K562 (cell line): Measurements from ENCODE around the gene KRI1. TPM values are rescaled to one million over a fixed set of nuclear protein-coding genes. Genes with fewer than 3 reads are reported as not detected.

Experiments
- ATAC-seq: fragments of 200-7000 bp; cut with Tn5 transposase; 3 replicates; pipeline ENCODE4 v1.9.1; 2020; ENCODE audit warnings: moderate library complexity
- BruUV-seq: library from RNA; stranded (reverse); fragments of 400-500 nt; replicated peaks from 2 replicates; lab custom pipeline; 2021; lab: Mats Ljungman, UMichigan
- CTCF ChIA-PET: fragments of 300-600 bp; formaldehyde crosslinking; extraction: SDS; loops from one replicate; lab custom pipeline; 2021; ENCODE audit warnings: low intra/inter-chr PET ratio; lab: Yijun Ruan, JAX
- POLR2A ChIA-PET: fragments of 300-600, 350-650 bp; sonication (Branson Sonifier 250); formaldehyde crosslinking; extraction: SDS; loops from one replicate; lab custom pipeline; 2021; ENCODE audit warnings: antibody characterized with exemption, inconsistent platforms; lab: Yijun Ruan, JAX
- DNase-seq, 4 experiments: peaks; one replicate each; pipeline versions ENCODE4 v3.0.0 to v3.0.0-alpha.2; 2011 to 2018; ENCODE audit warnings: low spot score in 3 of 4, mixed read lengths in 3 of 4; ENCODE audit errors: extremely low read depth in 1 of 4
- FAIRE-seq: peaks from 2 replicates; lab custom pipeline; 2011; peaks lifted over from hg19 to GRCh38; lab: Jason Lieb, UNC
- H2AFZ ChIP-seq: 2 replicates; pipeline ENCODE4 v1.6.0; 2011; ENCODE audit warnings: low read depth, low read length, control low read depth, inconsistent platforms
- H3K27ac ChIP-seq: fragments of 200-600 bp; 3 replicates; pipeline ENCODE4 v1.8.0; 2011; ENCODE audit warnings: low read depth, mild to moderate bottlenecking, control low read depth, inconsistent platforms, low read length, moderate library complexity, mixed read lengths; ENCODE audit errors: extremely low read depth
- H3K27me3 ChIP-seq, 2 experiments: fragments of 300-600 bp in 1 of 2; 2 replicates in 1 of 2; 3 replicates in 1 of 2; pipeline versions ENCODE4 v1.6.0 to v1.8.0; 2011; ENCODE audit warnings: inconsistent platforms in 2 of 2, low read length in 2 of 2, mild to moderate bottlenecking in 1 of 2, mixed read lengths in 1 of 2, moderate library complexity in 1 of 2; ENCODE audit not compliant: control insufficient read depth in 2 of 2, insufficient read depth in 2 of 2
- H3K36me3 ChIP-seq: fragments of 300-600 bp; 3 replicates; pipeline ENCODE4 v1.8.0; 2011; ENCODE audit warnings: mild to moderate bottlenecking, low read length, inconsistent platforms; ENCODE audit not compliant: control insufficient read depth, insufficient read depth
- H3K4me1 ChIP-seq, 2 experiments: fragments of 200-600 bp in 1 of 2; replicated peaks in 1 of 2; 2 replicates in 1 of 2; 3 replicates in 1 of 2; pipeline versions ENCODE4 v1.5.1 to v1.8.0; 2011; ENCODE audit warnings: inconsistent platforms in 2 of 2, low read length in 2 of 2, mild to moderate bottlenecking in 1 of 2, mixed read lengths in 1 of 2, moderate library complexity in 1 of 2; ENCODE audit not compliant: control insufficient read depth in 2 of 2, insufficient read depth in 2 of 2
- H3K4me2 ChIP-seq: 2 replicates; pipeline ENCODE4 v1.6.1; 2011; ENCODE audit warnings: low read length, control low read depth, inconsistent platforms, mixed read lengths; ENCODE audit not compliant: insufficient read depth
- H3K4me3 ChIP-seq: fragments of 200-600 bp; sonication (generic), shearing (Covaris generic); 2 replicates; pipeline ENCODE4 v1.5.1; 2016; ENCODE audit warnings: control low read depth, inconsistent platforms
- H3K79me2 ChIP-seq: fragments of 200-600 bp; 3 replicates; pipeline ENCODE4 v1.8.0; 2011; ENCODE audit warnings: low read length, inconsistent platforms; ENCODE audit not compliant: control insufficient read depth, insufficient read depth
- H3K9ac ChIP-seq, 2 experiments: 2 replicates each; pipeline versions ENCODE4 v1.6.0 to v1.6.1; 2011; ENCODE audit warnings: low read depth in 2 of 2, low read length in 2 of 2, control low read depth in 1 of 2, inconsistent platforms in 1 of 2, mild to moderate bottlenecking in 1 of 2, mixed read lengths in 1 of 2; ENCODE audit not compliant: insufficient read depth in 1 of 2
- H3K9me1 ChIP-seq: one replicate; pipeline ENCODE4 v1.6.0; 2011; ENCODE audit warnings: inconsistent platforms, mild to moderate bottlenecking, low read length, moderate library complexity; ENCODE audit not compliant: control insufficient read depth, insufficient read depth
- H3K9me3 ChIP-seq: replicated peaks from 2 replicates; pipeline ENCODE4 v1.5.1; 2011; ENCODE audit warnings: low read depth, low read length, inconsistent platforms; ENCODE audit not compliant: control insufficient read depth, insufficient read depth
- H4K20me1 ChIP-seq: replicated peaks from 2 replicates; pipeline ENCODE4 v1.6.1; 2011; ENCODE audit warnings: low read length, inconsistent platforms, mixed read lengths; ENCODE audit not compliant: control insufficient read depth, insufficient read depth
- E2F6 ChIP-seq, 2 experiments: IDR thresholded peaks; 2 replicates each; pipeline ENCODE4 v1.6.1; 2011; ENCODE audit warnings: borderline replicate concordance in 1 of 2, control low read depth in 1 of 2, low read depth in 1 of 2, low read length in 1 of 2, mild to moderate bottlenecking in 1 of 2, mixed read lengths in 1 of 2, moderate library complexity in 1 of 2; ENCODE audit not compliant: insufficient read depth in 1 of 2, insufficient read length in 1 of 2, poor library complexity in 1 of 2, severe bottlenecking in 1 of 2; ENCODE audit errors: extremely low read depth in 1 of 2
- IFI16 ChIP-seq: fragments of 250-450 bp; sonication (Bioruptor Pico); IDR thresholded peaks from 2 replicates; pipeline ENCODE4 v2.1.2; 2022; ENCODE audit warnings: mild to moderate bottlenecking, inconsistent platforms
- LEF1 ChIP-seq: fragments of 450-650 bp; IDR thresholded peaks from 2 replicates; pipeline ENCODE4 v1.6.1; 2016; ENCODE audit warnings: mild to moderate bottlenecking
- RBM25 ChIP-seq: fragments of 200-400 bp; formaldehyde crosslinking; IDR thresholded peaks from 2 replicates; pipeline ENCODE4 v1.6.1; 2018; ENCODE audit warnings: low read length, low read depth, moderate library complexity; ENCODE audit not compliant: severe bottlenecking
- RBM34 ChIP-seq: fragments of 200-400 bp; formaldehyde crosslinking; IDR thresholded peaks from 2 replicates; pipeline ENCODE4 v1.6.1; 2018; ENCODE audit warnings: low read length, borderline replicate concordance; ENCODE audit not compliant: insufficient read depth
- TFAM ChIP-seq: fragments of 250-450 bp; sonication (Bioruptor Pico); conservative IDR thresholded peaks from 2 replicates; pipeline ENCODE4 v1.5.0; 2021; ENCODE audit warnings: mild to moderate bottlenecking, moderate library complexity
- U2AF2 ChIP-seq: fragments of 200-400 bp; formaldehyde crosslinking; optimal IDR thresholded peaks from 2 replicates; pipeline ENCODE3; 2017; ENCODE audit warnings: low read depth, mild to moderate bottlenecking, low read length
- ZFP30 ChIP-seq: fragments of 250-450 bp; sonication (Bioruptor Pico); IDR thresholded peaks from 2 replicates; pipeline ENCODE4 v1.8.0; 2022; ENCODE audit warnings: moderate library complexity, mild to moderate bottlenecking, inconsistent platforms, borderline replicate concordance
- ZNF609 ChIP-seq: sonication (generic); formaldehyde crosslinking; IDR thresholded peaks from 2 replicates; pipeline ENCODE4 v1.8.1; 2023; ENCODE audit warnings: missing genetic modification reagents, mild to moderate bottlenecking, borderline replicate concordance
- ZNF655 ChIP-seq: fragments of 250-450 bp; sonication (Bioruptor Pico); IDR thresholded peaks from 2 replicates; pipeline ENCODE4 v1.5.0; 2021
- WGBS: fragments of 100-300 bp; shearing (Covaris generic); methylation state at CpG from one replicate; pipeline ENCODE4 v1.1.6; 2016; ENCODE audit warnings: low coverage, mixed read lengths; ENCODE audit not compliant: insufficient coverage; ENCODE audit errors: missing lambda C conversion rate; 5-methylcytosine and 5-hydroxymethylcytosine counted together
- in situ Hi-C: fragments of 300-500 bp; cut with MboI; formaldehyde crosslinking; loops from 4 replicates; pipeline ENCODE4 v1.15.0; 2018; ENCODE audit warnings: inconsistent platforms, mixed read lengths
- intact Hi-C: fragments of 100-400 bp; cut with micrococcal nuclease; formaldehyde crosslinking; loops from 2 replicates; pipeline ENCODE4 v1.14.2; 2022
- polyA plus RNA-seq, 8 experiments: library from polyadenylated mRNA; depleted of rRNA in 4 of 8; stranded (reverse) in 5 of 8; unstranded in 3 of 8; fragments of >200 nt; fragmentation: Nextera tagmentation in 2 of 8; fragmentation: Illumina TruSeq in 1 of 8; extraction: Ambion mirVana in 2 of 8; extraction: Trizol in 1 of 8; gene quantifications; 2 replicates each; pipeline versions ENCODE4 v1.2.1 to v1.2.3, GENCODE V29; 2011 to 2014; ENCODE audit warnings: inconsistent platforms in 1 of 8, missing spikeins in 1 of 8
- total RNA-seq, 7 experiments: library from RNA; depleted of rRNA in 6 of 7; stranded (reverse); fragments of >200 nt in 6 of 7; fragmentation: Illumina TruSeq in 2 of 7; extraction: Trizol in 2 of 7; gene quantifications; 2 replicates each; pipeline versions ENCODE4 v1.2.1 to v1.2.3, GENCODE V29; 2011 to 2021; ENCODE audit warnings: low replicate concordance in 1 of 7

Gene KRI1
- total and polyA plus RNA-seq, 9 of the 15 experiments (the other 6 are each of a cell fraction or from before 2014, with no cell fraction given) = 1.1 to 50.7 (median 24.7) TPM

GRCh38 chr19:10510301-10510802, 55.5 kb downstream of the KRI1 start (continued):
- TF ChIP-seq RBM34 (no peak), LEF1 (no peak), ZNF609 (CRISPR knock-in tag) (no peak), ZFP30 (CRISPR knock-in tag) (no peak)

GRCh38 chr19:10508707-10509106, 57.1 kb downstream of the KRI1 start:
- H3K4me1 ChIP-seq = peaks cover 0 to 29% of the 10 kb centered on the region in 2 experiments; a peak in 3 of 5 replicates
- CTCF ChIA-PET = no interaction called here
- no peak for TF ChIP-seq TFAM (CRISPR knock-in tag)
- peak; percentile 25 for TF ChIP-seq RBM25
- TF ChIP-seq ZNF655 (CRISPR knock-in tag) = no peak
- no peak for TF ChIP-seq IFI16
- no peak for TF ChIP-seq E2F6 (IDR thresholded peaks at IDR 0.05; ENCODE audit: borderline replicate concordance in 1 of 2, extremely low read depth in 1 of 2, insufficient read depth in 1 of 2, insufficient read length in 1 of 2, low read depth in 1 of 2, low read length in 1 of 2, poor library complexity in 1 of 2, severe bottlenecking in 1 of 2)
- no peak for TF ChIP-seq U2AF2

More at GRCh38 chr19:10508707-10509106, 57.1 kb downstream of the KRI1 start:
- Histone ChIP-seq H3K4me2 (no peak overlapping the region), H3K9me1 (no peaks in the 10 kb centered on the region), H3K4me3 (no peak overlapping the region), H3K27me3 (peaks cover 0 to 6% of the 10 kb centered on the region in 2 experiments; a peak in 3 of 5 replicates), H2AFZ (no peak overlapping the region), H3K27ac (no peak overlapping the region), H3K36me3 (no peaks in the 10 kb centered on the region), H3K79me2 (peaks cover under 1% of the 10 kb centered on the region; the same call in 1 of the 3 replicates), H3K9ac (no peak overlapping the region), H4K20me1 (no peaks in the 10 kb centered on the region), H3K9me3 (no peaks in the 10 kb centered on the region)
- in situ Hi-C loops = no loop called here
- FAIRE-seq (no peak), DNase-seq (no peak), ATAC-seq (no peak)
- BruUV-seq = no TSS peak
- intact Hi-C loops = loop anchor here (5.0 kb wide), 1 partner anchor 34 kb away; the partner anchor contains the start of gene ATG4D
- WGBS = 56% methylated on average over 3 of the region's 3 CpGs
- POLR2A ChIA-PET = interaction anchor here (1.0 to 1.1 kb wide), 2 partner anchors 10 to 34 kb away, joined by 3 to 5 read pairs; no protein-coding TSS in a partner anchor
